ENCODE measurements around the gene PLEKHM2. TPM values are rescaled to one million over a fixed set of nuclear protein-coding genes. Genes with fewer than 3 reads are reported as not detected.

Gene PLEKHM2
- polyA plus RNA-seq, 1 donor (not counting 4 experiments of a cell fraction or from before 2014, with no cell fraction given) = 30.0 TPM

DNA sequence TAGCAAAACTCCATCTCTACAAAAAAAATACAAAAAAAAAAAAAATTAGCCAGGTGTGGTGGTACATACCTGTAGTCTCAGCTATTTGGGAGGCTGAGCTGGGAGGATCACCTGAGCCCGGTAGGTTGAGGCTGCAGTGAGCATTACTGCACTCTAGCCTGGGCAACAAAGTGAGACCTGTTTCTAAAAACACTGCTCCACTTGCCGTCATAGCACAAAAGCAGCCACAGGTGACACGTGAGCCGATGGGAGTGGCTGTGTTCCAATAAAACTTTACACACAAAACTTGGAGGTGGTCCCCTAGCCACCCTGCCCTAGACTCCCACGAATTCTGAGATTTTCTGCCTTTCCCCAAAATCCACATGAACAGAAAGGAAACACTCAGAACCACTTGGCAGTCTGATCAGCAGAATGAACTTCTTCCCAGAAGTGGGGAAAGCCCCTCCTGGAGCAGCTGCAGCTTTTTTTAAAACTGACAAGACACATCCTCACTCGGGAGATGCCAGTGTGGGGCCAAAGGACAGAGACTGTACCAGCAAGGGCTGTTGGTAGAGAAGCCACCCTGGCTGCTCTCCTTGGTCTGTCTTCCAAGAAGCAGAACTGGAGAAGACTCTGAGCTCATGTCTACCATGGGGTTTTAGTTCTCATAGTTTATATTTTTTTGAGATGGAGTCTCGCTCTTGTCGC lies 23.3 kb downstream of the PLEKHM2 start:
- Histone ChIP-seq H3K27ac (ENCODE audit: control insufficient read depth, insufficient read depth, low read length) (no peak overlapping the region), H3K4me2 (ENCODE audit: control insufficient read depth, extremely low read depth, insufficient read depth, low read depth, low read length) (no peak overlapping the region), H4K20me1 (ENCODE audit: control insufficient read depth, extremely low read depth, insufficient read depth, low read length) (peaks cover 3% of the 10 kb centered on the region), H3K79me2 (ENCODE audit: control insufficient read depth, insufficient read depth, low read length) (peaks cover 63% of the 10 kb centered on the region), H3K27me3 (ENCODE audit: control insufficient read depth, extremely low read depth, insufficient read depth, low read length) (no peaks in the 10 kb centered on the region), H3K9me3 (ENCODE audit: control insufficient read depth, low read depth, low read length) (no peaks in the 10 kb centered on the region), H3K36me3 (ENCODE audit: control insufficient read depth in 2 of 2, extremely low read depth in 1 of 2, insufficient read depth in 2 of 2, low read length in 2 of 2) (peaks cover 10 to 11% of the 10 kb centered on the region in 2 experiments), H3K9ac (ENCODE audit: control insufficient read depth, extremely low read depth, insufficient read depth, low read length) (no peak overlapping the region), H3K4me1 (ENCODE audit: control insufficient read depth, extremely low read depth, insufficient read depth, low read length) (peaks cover 13% of the 10 kb centered on the region), H3K4me3 (ENCODE audit: control insufficient read depth in 2 of 3, extremely low read depth in 1 of 3, insufficient read depth in 2 of 3, low read depth in 1 of 3, low read length in 3 of 3) (no peak overlapping the region), H3K9me1 (ENCODE audit: control insufficient read depth, extremely low read depth, insufficient read depth, low read length) (peaks cover 2% of the 10 kb centered on the region), H2AFZ (ENCODE audit: control insufficient read depth, low read length) (no peak overlapping the region)
- TF ChIP-seq, protein P1, sequence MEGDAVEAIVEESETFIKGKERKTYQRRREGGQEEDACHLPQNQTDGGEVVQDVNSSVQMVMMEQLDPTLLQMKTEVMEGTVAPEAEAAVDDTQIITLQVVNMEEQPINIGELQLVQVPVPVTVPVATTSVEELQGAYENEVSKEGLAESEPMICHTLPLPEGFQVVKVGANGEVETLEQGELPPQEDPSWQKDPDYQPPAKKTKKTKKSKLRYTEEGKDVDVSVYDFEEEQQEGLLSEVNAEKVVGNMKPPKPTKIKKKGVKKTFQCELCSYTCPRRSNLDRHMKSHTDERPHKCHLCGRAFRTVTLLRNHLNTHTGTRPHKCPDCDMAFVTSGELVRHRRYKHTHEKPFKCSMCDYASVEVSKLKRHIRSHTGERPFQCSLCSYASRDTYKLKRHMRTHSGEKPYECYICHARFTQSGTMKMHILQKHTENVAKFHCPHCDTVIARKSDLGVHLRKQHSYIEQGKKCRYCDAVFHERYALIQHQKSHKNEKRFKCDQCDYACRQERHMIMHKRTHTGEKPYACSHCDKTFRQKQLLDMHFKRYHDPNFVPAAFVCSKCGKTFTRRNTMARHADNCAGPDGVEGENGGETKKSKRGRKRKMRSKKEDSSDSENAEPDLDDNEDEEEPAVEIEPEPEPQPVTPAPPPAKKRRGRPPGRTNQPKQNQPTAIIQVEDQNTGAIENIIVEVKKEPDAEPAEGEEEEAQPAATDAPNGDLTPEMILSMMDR (optimal IDR thresholded peaks at IDR 0.05 in 1 of 3, IDR thresholded peaks at IDR 0.05 in 1 of 3, conservative IDR thresholded peaks at IDR 0.05 in 1 of 3; ENCODE audit: extremely low read depth in 1 of 3, insufficient read depth in 2 of 3, low read length in 3 of 3) = no peak
- no peak for TF ChIP-seq EZH2 (IDR thresholded peaks at IDR 0.05; ENCODE audit: low read length)
- DNase-seq (ENCODE audit: low read depth, low spot score) (no peak), FAIRE-seq (no peak)
- dilution Hi-C loops (cut with MboI; ENCODE audit: extremely low pct_ligation_motif_present, low sequenced_read_pairs) = no loop called here

DNA sequence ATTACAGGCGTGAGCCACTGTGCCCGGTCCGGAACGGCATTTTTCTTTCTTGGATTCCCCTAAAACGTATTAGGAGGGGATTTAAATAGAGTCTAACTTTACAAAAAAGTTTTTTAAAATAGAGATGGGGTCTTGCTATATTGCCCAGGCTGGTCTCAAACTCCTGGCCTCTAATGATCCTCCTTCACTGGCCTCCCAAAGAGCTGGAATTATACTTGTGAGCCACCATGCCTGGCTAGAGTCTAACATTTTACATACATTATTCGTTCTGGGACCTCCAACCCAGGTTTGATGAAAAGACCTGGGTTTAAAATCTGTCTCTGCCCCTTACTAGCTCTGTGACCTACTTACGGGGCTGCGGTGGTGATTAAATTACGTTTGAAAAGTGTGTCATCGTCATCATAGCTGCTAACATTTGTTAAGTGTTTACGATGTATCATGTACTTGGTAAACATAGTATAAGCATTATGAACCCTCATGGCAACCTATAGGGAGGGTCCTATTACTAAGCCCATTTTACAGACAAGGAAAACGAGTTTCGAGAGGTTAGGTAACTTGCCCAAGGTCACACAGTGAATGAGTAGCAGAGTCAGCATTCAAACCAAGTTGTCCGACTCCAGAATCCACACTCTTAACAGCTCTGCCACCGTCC lies 24.5 kb downstream of the PLEKHM2 start:
- Histone ChIP-seq H3K79me2 (ENCODE audit: control insufficient read depth, insufficient read depth, low read length) (peaks cover 68% of the 10 kb centered on the region), H3K4me3 (ENCODE audit: control insufficient read depth in 2 of 3, extremely low read depth in 1 of 3, insufficient read depth in 2 of 3, low read depth in 1 of 3, low read length in 3 of 3) (no peak overlapping the region), H3K9me3 (ENCODE audit: control insufficient read depth, low read depth, low read length) (no peaks in the 10 kb centered on the region), H3K4me2 (ENCODE audit: control insufficient read depth, extremely low read depth, insufficient read depth, low read depth, low read length) (no peak overlapping the region), H3K4me1 (ENCODE audit: control insufficient read depth, extremely low read depth, insufficient read depth, low read length) (peaks cover 5% of the 10 kb centered on the region), H3K27ac (ENCODE audit: control insufficient read depth, insufficient read depth, low read length) (no peak overlapping the region), H3K36me3 (ENCODE audit: control insufficient read depth in 2 of 2, extremely low read depth in 1 of 2, insufficient read depth in 2 of 2, low read length in 2 of 2) (peaks cover 10 to 11% of the 10 kb centered on the region in 2 experiments), H3K27me3 (ENCODE audit: control insufficient read depth, extremely low read depth, insufficient read depth, low read length) (no peaks in the 10 kb centered on the region), H3K9ac (ENCODE audit: control insufficient read depth, extremely low read depth, insufficient read depth, low read length) (no peak overlapping the region), H2AFZ (ENCODE audit: control insufficient read depth, low read length) (no peak overlapping the region), H3K9me1 (ENCODE audit: control insufficient read depth, extremely low read depth, insufficient read depth, low read length) (peaks cover 2% of the 10 kb centered on the region), H4K20me1 (ENCODE audit: control insufficient read depth, extremely low read depth, insufficient read depth, low read length) (peaks cover 3% of the 10 kb centered on the region)
- dilution Hi-C loops (cut with MboI; ENCODE audit: extremely low pct_ligation_motif_present, low sequenced_read_pairs) = no loop called here
- no peak for TF ChIP-seq EZH2 (IDR thresholded peaks at IDR 0.05; ENCODE audit: low read length)
- TF ChIP-seq, protein P1 (optimal IDR thresholded peaks at IDR 0.05 in 1 of 3, IDR thresholded peaks at IDR 0.05 in 1 of 3, conservative IDR thresholded peaks at IDR 0.05 in 1 of 3; ENCODE audit: extremely low read depth in 1 of 3, insufficient read depth in 2 of 3, low read length in 3 of 3) = no peak
- DNase-seq (ENCODE audit: low read depth, low spot score) (no peak), FAIRE-seq (no peak)

Data from keratinocyte (primary cell).